ENCODE results near the gene C12orf76. TPM values are rescaled to one million over a fixed set of nuclear protein-coding genes. Genes with fewer than 3 reads are reported as not detected.

Gene C12orf76
- total RNA-seq, 2 donors from 2014 or later, result 2.0 to 15.3 TPM

DNA sequence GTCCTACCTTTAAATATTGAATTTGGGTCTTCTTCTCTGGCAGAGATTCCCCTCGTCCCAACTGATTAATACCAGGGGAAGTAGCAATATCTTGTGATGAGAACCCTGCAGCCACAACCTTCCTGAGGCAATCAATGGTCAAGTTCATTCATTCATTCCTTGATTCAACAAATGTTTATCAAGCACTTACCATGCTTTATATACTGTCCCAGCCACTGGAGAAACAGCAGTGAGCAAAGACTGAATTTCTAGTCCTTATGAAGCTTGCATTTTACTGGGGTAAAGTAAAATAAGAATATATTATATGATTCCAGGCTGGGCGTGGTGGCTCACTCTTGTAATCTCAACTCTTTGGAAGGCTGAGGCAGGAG lies 51.9 kb downstream of the C12orf76 start:
- DNase-seq (no peak), ATAC-seq (no peak)
- intact Hi-C loops (cut with DNase I), result no loop called here
- WGBS, 2 donors, result 48 to 50% methylated on average over 2 of the region's 2 CpGs
- TF ChIP-seq, protein P1, sequence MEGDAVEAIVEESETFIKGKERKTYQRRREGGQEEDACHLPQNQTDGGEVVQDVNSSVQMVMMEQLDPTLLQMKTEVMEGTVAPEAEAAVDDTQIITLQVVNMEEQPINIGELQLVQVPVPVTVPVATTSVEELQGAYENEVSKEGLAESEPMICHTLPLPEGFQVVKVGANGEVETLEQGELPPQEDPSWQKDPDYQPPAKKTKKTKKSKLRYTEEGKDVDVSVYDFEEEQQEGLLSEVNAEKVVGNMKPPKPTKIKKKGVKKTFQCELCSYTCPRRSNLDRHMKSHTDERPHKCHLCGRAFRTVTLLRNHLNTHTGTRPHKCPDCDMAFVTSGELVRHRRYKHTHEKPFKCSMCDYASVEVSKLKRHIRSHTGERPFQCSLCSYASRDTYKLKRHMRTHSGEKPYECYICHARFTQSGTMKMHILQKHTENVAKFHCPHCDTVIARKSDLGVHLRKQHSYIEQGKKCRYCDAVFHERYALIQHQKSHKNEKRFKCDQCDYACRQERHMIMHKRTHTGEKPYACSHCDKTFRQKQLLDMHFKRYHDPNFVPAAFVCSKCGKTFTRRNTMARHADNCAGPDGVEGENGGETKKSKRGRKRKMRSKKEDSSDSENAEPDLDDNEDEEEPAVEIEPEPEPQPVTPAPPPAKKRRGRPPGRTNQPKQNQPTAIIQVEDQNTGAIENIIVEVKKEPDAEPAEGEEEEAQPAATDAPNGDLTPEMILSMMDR (IDR thresholded peaks at IDR 0.05), result no peak
- TF ChIP-seq POLR2A (IDR thresholded peaks at IDR 0.05), result no peak
- Histone ChIP-seq H3K4me3 (peak overlapping the region in 1 of 2 donors; percentile 97), H3K9me3 (no peaks in the 10 kb centered on the region), H3K27ac (peak overlapping the region in 3 of 4 donors; percentile 82 to 91 (median 83)), H3K4me1 (peaks cover 36% of the 10 kb centered on the region), H3K36me3 (replicated peaks in 1 of 2; ENCODE audit: insufficient read depth in 1 of 2, low read depth in 2 of 2) (no peaks in the 10 kb centered on the region), H3K27me3 (no peaks in the 10 kb centered on the region)

DNA sequence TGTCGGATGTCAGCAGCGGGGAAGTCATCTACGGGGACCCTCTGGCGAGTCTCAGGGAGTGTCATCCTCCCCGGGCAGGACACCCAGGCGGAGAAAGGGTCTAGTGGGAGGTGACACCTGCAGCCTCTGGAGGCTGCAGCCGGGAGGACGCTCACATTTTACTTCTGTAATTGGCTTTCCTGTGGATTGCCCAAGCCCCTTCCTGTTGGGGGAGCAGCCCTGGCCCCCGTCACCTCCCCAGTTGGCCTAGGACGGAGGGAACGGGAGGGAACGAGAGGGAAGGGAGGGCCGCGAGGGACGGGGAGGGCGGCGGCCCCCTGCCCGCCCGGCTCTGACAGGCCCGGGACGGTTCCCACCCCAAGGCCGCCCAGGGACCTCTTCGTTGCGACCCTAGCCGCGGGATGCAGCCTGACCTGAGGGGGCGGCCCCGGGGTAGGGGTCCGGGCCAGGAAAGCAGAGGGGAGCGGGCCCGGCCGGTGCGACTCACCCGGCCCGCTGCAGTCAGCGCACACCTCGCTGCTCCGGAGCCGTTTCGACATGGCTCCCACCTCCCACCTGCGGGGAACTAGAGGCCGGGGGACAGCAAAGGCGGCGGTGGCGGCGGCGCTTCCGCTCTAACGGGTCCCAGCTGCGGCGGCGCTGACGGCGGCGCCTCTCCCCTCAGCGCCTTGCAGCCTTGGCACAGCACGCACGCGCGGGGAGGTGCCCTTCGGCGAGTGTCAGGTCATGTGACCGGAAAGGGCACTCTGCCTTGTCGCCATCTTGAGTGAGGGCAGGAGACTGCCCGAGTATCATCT lies 52.4 kb downstream of the C12orf76 start, which contains the start of gene GIT2:
TSS of gene GIT2 (minus strand) at position 683 of the 797 bp plus-strand sequence. CDS start at position 539, 144 bp downstream.
- intact Hi-C loops (cut with DNase I), result no loop called here
- DNase-seq (peak; percentile 93 to 96 (median 95)), ATAC-seq (peak; percentile 82)
- Histone ChIP-seq H3K9me3 (no peaks in the 10 kb centered on the region), H3K4me1 (peaks cover 30% of the 10 kb centered on the region), H3K27me3 (no peaks in the 10 kb centered on the region), H3K27ac (peak within 1 kb of the TSS; percentile 82 to 94 (median 87)), H3K4me3 (peak within 1 kb of the TSS; percentile 91 to 97), H3K36me3 (replicated peaks in 1 of 2; ENCODE audit: insufficient read depth in 1 of 2, low read depth in 2 of 2) (no peaks in the 10 kb centered on the region)
- WGBS, 2 donors, result 0 to 1% methylated on average over 2 to 61 of the region's 65 CpGs
- TF ChIP-seq, protein P1 (IDR thresholded peaks at IDR 0.05), result no peak
- TF ChIP-seq POLR2A (IDR thresholded peaks at IDR 0.05), result peak; percentile 85 to 89 (median 86)

DNA sequence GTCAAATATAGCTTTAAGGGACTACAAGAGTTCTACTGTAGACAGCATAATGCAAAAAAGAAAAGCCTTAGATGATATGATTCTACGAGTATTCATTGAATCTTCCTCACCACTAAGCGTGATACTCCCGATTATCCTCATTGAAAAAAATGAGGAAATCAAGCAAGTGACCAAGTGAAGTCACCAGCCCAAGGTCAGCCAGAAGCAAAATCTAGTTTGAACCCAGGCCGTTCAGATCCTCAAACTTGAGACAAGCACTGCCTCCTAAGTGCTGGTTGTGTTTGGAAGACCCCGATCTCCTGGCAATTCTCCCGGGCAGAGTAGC lies 53.0 kb downstream of the C12orf76 start:
- no peak for TF ChIP-seq POLR2A (IDR thresholded peaks at IDR 0.05)
- TF ChIP-seq, protein P1 (IDR thresholded peaks at IDR 0.05), result no peak
- Histone ChIP-seq H3K27ac (peak overlapping the region; percentile 82 to 94 (median 87)), H3K9me3 (no peaks in the 10 kb centered on the region), H3K4me3 (peak overlapping the region; percentile 91 to 97), H3K4me1 (peaks cover 25% of the 10 kb centered on the region), H3K27me3 (no peaks in the 10 kb centered on the region), H3K36me3 (replicated peaks in 1 of 2; ENCODE audit: insufficient read depth in 1 of 2, low read depth in 2 of 2) (no peaks in the 10 kb centered on the region)
- ATAC-seq (no peak), DNase-seq (peak in 2 of 4 donors; percentile 43 to 54)
- intact Hi-C loops (cut with DNase I), result no loop called here
- WGBS, 2 donors, result 0 to 3% methylated on average over 4 to 6 of the region's 6 CpGs

DNA sequence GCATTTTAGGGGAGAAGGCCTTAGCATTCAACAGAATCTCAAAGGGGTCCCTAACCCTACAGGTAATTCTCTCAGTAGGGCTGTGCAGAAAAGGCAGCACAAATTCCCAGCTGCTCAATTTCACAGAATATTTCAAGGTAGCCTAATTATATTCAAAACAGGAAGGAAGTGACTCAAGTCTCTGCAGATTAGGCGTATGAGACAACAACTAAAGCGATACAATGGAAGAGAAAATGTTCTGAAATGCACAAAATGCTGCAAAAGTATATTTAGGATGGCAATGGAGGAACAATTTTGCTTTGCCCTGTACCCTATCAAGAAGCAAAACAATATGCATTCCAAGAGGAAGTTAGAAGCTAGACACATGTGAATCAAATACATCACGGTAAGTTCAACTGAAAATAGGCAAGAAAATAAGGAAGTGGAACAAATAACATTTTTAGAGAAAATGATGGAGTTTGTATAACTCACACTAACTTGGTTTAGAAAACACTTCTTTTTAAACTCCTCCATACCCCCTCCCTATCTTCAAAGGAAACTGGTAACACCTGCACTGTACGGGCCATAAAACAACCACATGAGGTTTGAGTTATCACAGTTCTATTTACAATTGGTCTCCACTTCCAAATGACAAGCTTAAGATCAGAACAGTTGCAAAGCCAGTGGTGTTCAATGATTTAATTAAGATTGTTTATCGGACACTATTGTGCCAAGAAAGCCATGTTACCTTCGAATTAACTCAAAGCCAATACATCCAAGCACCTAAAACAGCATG lies 53.7 kb downstream of the C12orf76 start:
- peak overlapping the region; percentile 82 to 94 (median 87) for H3K27ac ChIP-seq
- DNase-seq, result no peak
- 15 to 17% methylated on average over 6 of the region's 6 CpGs for WGBS, 2 donors
- peak overlapping the region; percentile 91 to 97 for H3K4me3 ChIP-seq
- H3K27me3 ChIP-seq, result no peaks in the 10 kb centered on the region
- no peaks in the 10 kb centered on the region for H3K9me3 ChIP-seq
- peak in 1 of 3 donors; percentile 18 for TF ChIP-seq POLR2A (IDR thresholded peaks at IDR 0.05)
- TF ChIP-seq, protein P1 (IDR thresholded peaks at IDR 0.05), result no peak
- intact Hi-C loops (cut with DNase I), result no loop called here
- H3K4me1 ChIP-seq, result peaks cover 21% of the 10 kb centered on the region
- no peaks in the 10 kb centered on the region for H3K36me3 ChIP-seq (replicated peaks in 1 of 2; ENCODE audit: insufficient read depth in 1 of 2, low read depth in 2 of 2)
- no peak for ATAC-seq
